HG03196 (cell line): ENCODE data around the gene ELAC1.

ENCODE experiments used
- ATAC-seq: cut with Tn5 transposase; IDR thresholded peaks from one replicate; pipeline ENCODE4 v1.9.1; 2021; ENCODE audit not compliant: unreplicated experiment

Gene ELAC1

DNA sequence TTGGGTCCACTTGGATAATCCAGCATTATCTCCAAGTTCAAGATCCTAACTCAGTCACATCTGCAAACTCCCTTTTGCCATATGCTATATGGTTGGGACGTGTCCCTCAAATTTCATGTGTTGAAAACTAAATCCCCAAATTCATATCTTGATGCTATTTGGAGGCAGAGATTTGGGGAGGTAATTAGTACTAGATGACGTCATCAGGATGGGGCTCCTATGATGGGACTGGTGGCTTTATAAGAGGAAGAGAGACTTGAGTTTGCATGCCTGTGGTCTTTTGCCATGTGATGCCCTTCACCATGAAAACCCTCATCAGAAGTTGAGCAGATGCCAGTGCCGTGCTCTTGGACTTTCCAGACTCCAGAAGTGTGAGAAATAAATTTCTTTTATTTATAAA, 45.4 kb downstream of the ELAC1 start:
- ATAC-seq = no peak

GRCh38 chr18:51017140-51017879, 49.5 kb downstream of the ELAC1 start:
- ATAC-seq = no peak

DNA sequence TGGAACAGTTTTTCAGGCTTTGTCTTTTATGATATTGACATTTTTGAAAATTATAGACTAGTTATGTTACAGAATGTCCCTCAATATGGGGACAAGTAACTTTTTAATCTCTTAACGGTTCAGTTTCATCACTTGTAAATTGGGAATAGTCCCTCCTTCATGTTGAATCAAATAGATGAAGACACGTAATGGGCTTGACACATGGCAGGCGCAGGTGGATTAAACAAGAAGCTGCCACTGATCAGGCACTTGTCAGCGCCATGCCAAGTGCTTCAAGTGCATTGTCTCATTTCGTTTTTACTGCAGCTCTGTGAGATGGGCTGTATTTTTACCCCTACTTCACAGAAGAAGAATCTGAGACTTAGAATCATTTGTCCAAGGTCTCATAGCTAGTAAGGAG, 52.7 kb downstream of the ELAC1 start:
- no peak for ATAC-seq

GRCh38 chr18:51021226-51021965, 53.6 kb downstream of the ELAC1 start:
- ATAC-seq = no peak

DNA sequence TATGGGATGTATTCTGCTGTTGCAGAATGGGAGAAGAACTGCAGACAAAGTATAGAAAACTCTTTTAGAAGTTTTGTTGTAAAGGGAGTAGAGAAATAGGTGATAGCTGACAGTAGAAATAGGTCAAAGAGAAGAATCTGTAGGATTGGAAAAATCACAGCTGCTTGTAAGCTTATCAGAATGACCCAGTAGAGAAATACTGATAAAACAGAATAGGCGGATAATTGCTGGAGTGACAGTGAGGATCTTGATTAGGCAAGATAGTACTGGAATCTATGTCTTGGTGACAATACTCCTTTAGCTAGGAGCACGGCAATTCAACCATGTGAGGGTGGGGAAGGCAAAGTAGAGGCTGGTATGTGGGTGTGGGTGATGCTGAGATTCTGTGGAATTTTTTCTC, 57.7 kb downstream of the ELAC1 start:
- no peak for ATAC-seq

DNA sequence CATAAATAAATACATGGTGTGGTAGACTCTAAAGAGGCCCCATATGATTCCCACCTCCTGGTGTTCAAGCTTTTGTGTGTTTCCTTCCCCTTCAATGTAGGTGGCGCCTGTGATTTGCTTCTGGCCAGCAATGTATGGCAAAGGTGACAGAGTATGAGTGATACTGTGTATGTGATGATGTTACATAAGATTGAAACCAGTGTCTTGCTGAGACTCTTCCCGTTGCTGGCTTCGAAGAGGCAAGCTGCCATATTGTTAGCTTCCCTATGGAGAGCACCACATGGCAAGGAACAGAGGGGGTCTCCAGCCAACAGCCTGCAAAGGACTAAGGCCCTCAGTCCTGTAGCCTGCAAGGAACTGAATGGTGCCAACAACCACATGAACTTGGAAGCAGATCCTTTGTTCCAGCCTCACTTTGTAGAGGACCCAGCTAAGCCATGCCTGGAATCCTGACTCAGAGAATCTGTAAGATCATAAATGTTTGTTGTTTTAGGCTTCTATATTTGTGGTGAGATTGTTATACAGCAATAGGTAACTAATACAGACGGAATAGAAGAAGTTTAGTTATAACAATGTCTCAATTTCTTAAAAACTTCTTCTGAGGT, 60.5 kb downstream of the ELAC1 start:
- no peak for ATAC-seq

GRCh38 chr18:51029378-51029693, 61.5 kb downstream of the ELAC1 start:
- ATAC-seq = no peak

- ATAC-seq = peak; percentile 78
Observed at GRCh38 chr18:51029694-51030536, 62.1 kb downstream of the ELAC1 start, which contains the start of gene SMAD4. Gene SMAD4, plus strand, starts transcription at chr18:51030213. Its CDS starts 16,834 bp downstream, at chr18:51047047.

GRCh38 chr18:51030537-51031258, 62.9 kb downstream of the ELAC1 start:
- peak; percentile 58 for ATAC-seq

- ATAC-seq = no peak
Observed at GRCh38 chr18:51032193-51032592, 64.4 kb downstream of the ELAC1 start.

- no peak for ATAC-seq
Observed at GRCh38 chr18:51037230-51037629, 69.4 kb downstream of the ELAC1 start.
